K562 (cell line): ENCODE results near the gene ANXA3. TPM values are rescaled to one million over a fixed set of nuclear protein-coding genes. Genes with fewer than 3 reads are reported as not detected.
A peak's percentile ranks its signal among the peaks of the same experiment; 100 is the strongest.

Experiments used
- ATF1 ChIP-seq, 2 experiments: fragments of 450-650 bp in 1 of 2; IDR thresholded peaks; 2 replicates each; pipeline ENCODE4 v1.6.1; 2016; ENCODE audit warnings: missing compliant biosample characterization in 1 of 2, missing genetic modification characterization in 1 of 2
- CHD4 ChIP-seq: fragments of 200-600 bp; sonication (generic); IDR thresholded peaks from 3 replicates; pipeline ENCODE4 v1.6.1; 2012; ENCODE audit warnings: low read depth, mild to moderate bottlenecking, mixed read lengths, low read length, inconsistent platforms; ENCODE audit not compliant: insufficient read depth, insufficient replicate concordance, poor library complexity, severe bottlenecking
- EP400 ChIP-seq: fragments of 450-650 bp; IDR thresholded peaks from 2 replicates; pipeline ENCODE4 v1.6.1; 2017; ENCODE audit warnings: antibody characterized with exemption, mild to moderate bottlenecking, moderate library complexity
- GABPB1 ChIP-seq: sonication (generic); formaldehyde crosslinking; IDR thresholded peaks from 2 replicates; pipeline ENCODE4 v1.8.0; 2022; ENCODE audit warnings: mild to moderate bottlenecking, missing genetic modification reagents
- HDAC1 ChIP-seq, 2 experiments: fragments of 450-650 bp; IDR thresholded peaks; 2 replicates each; pipeline ENCODE4 v1.6.1; 2016 to 2017; ENCODE audit warnings: inconsistent platforms in 1 of 2, mild to moderate bottlenecking in 1 of 2, moderate library complexity in 1 of 2
- KAT7 ChIP-seq: sonication (generic); formaldehyde crosslinking; IDR thresholded peaks from 2 replicates; pipeline ENCODE4 v1.8.0; 2022; ENCODE audit warnings: missing genetic modification reagents, mild to moderate bottlenecking, borderline replicate concordance
- NCOR1 ChIP-seq: fragments of 450-650 bp; IDR thresholded peaks from 2 replicates; pipeline ENCODE4 v1.6.1; 2016; ENCODE audit warnings: mild to moderate bottlenecking, moderate library complexity
- NFIC ChIP-seq: fragments of 450-650 bp; IDR thresholded peaks from 2 replicates; pipeline ENCODE4 v1.6.1; 2017; ENCODE audit warnings: mild to moderate bottlenecking, inconsistent platforms
- SUPT5H ChIP-seq: fragments of 450-650 bp; IDR thresholded peaks from 2 replicates; pipeline ENCODE4 v1.6.1; 2016
- TCF7 ChIP-seq: sonication (generic); IDR thresholded peaks from 2 replicates; pipeline ENCODE4 v1.6.1; 2016; ENCODE audit warnings: antibody characterized with exemption, borderline replicate concordance
- ZNF239 ChIP-seq: fragments of 250-450 bp; sonication (Bioruptor Pico); IDR thresholded peaks from 2 replicates; pipeline ENCODE4 v1.4.0; 2020; ENCODE audit warnings: mild to moderate bottlenecking
- ZNF311 ChIP-seq: fragments of 250-450 bp; sonication (Bioruptor Pico); IDR thresholded peaks from 2 replicates; pipeline ENCODE4 v1.4.0; 2020; ENCODE audit warnings: mild to moderate bottlenecking, moderate library complexity
- polyA plus RNA-seq, 8 experiments: library from polyadenylated mRNA; depleted of rRNA in 4 of 8; stranded (reverse) in 5 of 8; unstranded in 3 of 8; fragments of >200 nt; fragmentation: Nextera tagmentation in 2 of 8; fragmentation: Illumina TruSeq in 1 of 8; extraction: Ambion mirVana in 2 of 8; extraction: Trizol in 1 of 8; gene quantifications; 2 replicates each; pipeline versions ENCODE4 v1.2.1 to v1.2.3, GENCODE V29; 2011 to 2014; ENCODE audit warnings: inconsistent platforms in 1 of 8, missing spikeins in 1 of 8
- total RNA-seq, 7 experiments: library from RNA; depleted of rRNA in 6 of 7; stranded (reverse); fragments of >200 nt in 6 of 7; fragmentation: Illumina TruSeq in 2 of 7; extraction: Trizol in 2 of 7; gene quantifications; 2 replicates each; pipeline versions ENCODE4 v1.2.1 to v1.2.3, GENCODE V29; 2011 to 2021; ENCODE audit warnings: low replicate concordance in 1 of 7
- TF ChIP-seq, protein P1 (sequence below): sonication (generic); IDR thresholded peaks from 2 replicates; pipeline ENCODE4 v1.6.1; 2016
- TF ChIP-seq, protein P2 (sequence below), 2 experiments: fragments of 450-650 bp; formaldehyde crosslinking in 1 of 2; IDR thresholded peaks; 2 replicates each; pipeline versions ENCODE4 v1.4.0 to v1.6.1; 2014 to 2020; ENCODE audit warnings: mild to moderate bottlenecking in 2 of 2, borderline replicate concordance in 1 of 2, low read depth in 1 of 2

The ANXA3 gene
- total and polyA plus RNA-seq, 9 of the 15 experiments (the other 6 are each of a cell fraction or from before 2014, with no cell fraction given): 6.3 to 15.5 (median 9.8) TPM

DNA sequence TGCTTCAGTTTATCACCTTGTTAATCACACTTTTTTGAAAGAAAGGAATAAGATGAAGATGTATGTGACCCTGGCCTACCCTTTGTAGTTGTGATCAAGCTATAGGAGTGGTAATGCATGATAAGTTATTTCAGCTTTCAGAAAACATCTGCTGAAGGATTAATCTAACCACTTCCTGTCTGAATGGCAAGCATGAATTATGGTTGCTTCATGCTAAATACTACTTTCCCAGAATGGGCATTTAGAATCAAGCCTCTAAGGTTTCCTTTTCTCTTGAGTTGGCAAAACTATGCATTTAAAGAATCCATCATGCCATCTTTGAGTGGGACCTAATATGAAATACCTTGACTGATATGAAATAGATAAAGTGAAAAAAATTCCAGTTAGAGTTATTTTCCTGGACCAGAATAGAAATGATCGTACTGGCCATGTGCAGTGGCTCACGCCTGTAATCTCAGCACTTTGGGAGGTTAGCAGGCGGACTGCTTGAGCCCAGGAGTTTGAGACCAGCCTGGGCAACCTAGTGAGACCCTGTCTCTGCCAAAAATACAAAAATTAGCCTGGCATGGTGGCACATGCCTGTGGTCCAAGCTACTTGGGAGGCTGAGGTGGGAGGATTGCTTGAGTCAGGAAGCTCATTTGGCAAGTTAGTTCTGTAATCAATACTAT is 59.1 kb downstream of the ANXA3 start (continued):
- TF ChIP-seq HDAC1 (IDR thresholded peaks at IDR 0.05) (peak; percentile 23 to 64; a peak in 1 of 4 replicates), GABPB1 (CRISPR knock-in tag) (peak; percentile 83), SUPT5H (no peak), ATF1 (CRISPR knock-in tag; IDR thresholded peaks at IDR 0.05) (no peak), ATF1 (tag; IDR thresholded peaks at IDR 0.05) (0 out of 2 replicates have a peak, but pooled peaks have one; percentile 14), EP400 (peak; percentile 57; the same call in 1 of the 2 replicates), CHD4 (peak; percentile 23), NFIC (peak; percentile 75), ZNF311 (CRISPR knock-in tag) (peak; percentile 70; the same call in 1 of the 2 replicates), ZNF239 (CRISPR knock-in tag) (0 out of 2 replicates have a peak, but pooled peaks have one; percentile 47), NCOR1 (peak; percentile 95), TCF7 (peak; percentile 92; the same call in 1 of the 2 replicates), KAT7 (CRISPR knock-in tag) (no peak)
- TF ChIP-seq, protein P1, sequence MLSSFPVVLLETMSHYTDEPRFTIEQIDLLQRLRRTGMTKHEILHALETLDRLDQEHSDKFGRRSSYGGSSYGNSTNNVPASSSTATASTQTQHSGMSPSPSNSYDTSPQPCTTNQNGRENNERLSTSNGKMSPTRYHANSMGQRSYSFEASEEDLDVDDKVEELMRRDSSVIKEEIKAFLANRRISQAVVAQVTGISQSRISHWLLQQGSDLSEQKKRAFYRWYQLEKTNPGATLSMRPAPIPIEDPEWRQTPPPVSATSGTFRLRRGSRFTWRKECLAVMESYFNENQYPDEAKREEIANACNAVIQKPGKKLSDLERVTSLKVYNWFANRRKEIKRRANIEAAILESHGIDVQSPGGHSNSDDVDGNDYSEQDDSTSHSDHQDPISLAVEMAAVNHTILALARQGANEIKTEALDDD: peak; percentile 58; the same call in 1 of the 2 replicates
- TF ChIP-seq, protein P2, sequence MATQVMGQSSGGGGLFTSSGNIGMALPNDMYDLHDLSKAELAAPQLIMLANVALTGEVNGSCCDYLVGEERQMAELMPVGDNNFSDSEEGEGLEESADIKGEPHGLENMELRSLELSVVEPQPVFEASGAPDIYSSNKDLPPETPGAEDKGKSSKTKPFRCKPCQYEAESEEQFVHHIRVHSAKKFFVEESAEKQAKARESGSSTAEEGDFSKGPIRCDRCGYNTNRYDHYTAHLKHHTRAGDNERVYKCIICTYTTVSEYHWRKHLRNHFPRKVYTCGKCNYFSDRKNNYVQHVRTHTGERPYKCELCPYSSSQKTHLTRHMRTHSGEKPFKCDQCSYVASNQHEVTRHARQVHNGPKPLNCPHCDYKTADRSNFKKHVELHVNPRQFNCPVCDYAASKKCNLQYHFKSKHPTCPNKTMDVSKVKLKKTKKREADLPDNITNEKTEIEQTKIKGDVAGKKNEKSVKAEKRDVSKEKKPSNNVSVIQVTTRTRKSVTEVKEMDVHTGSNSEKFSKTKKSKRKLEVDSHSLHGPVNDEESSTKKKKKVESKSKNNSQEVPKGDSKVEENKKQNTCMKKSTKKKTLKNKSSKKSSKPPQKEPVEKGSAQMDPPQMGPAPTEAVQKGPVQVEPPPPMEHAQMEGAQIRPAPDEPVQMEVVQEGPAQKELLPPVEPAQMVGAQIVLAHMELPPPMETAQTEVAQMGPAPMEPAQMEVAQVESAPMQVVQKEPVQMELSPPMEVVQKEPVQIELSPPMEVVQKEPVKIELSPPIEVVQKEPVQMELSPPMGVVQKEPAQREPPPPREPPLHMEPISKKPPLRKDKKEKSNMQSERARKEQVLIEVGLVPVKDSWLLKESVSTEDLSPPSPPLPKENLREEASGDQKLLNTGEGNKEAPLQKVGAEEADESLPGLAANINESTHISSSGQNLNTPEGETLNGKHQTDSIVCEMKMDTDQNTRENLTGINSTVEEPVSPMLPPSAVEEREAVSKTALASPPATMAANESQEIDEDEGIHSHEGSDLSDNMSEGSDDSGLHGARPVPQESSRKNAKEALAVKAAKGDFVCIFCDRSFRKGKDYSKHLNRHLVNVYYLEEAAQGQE (IDR thresholded peaks at IDR 0.05; ENCODE audit: borderline replicate concordance): 0 out of 2 replicates have a peak, but pooled peaks have one; percentile 10
- TF ChIP-seq, protein P2 (CRISPR knock-in tag; IDR thresholded peaks at IDR 0.05; ENCODE audit: low read depth): no peak
